ENCODE data around the gene VAV3.

GRCh38 chr1:107677697-107678096 lies 287.3 kb downstream of the VAV3 start:
- TF ChIP-seq CTCF (IDR thresholded peaks at IDR 0.05; ENCODE audit: low read depth, low read length, poor library complexity, severe bottlenecking) = no peak
- TF ChIP-seq EZH2phosphoT487 (IDR thresholded peaks at IDR 0.05; ENCODE audit: borderline replicate concordance, low read length) = no peak
